Liver (tissue), 9 donors: ENCODE data around the gene LMF1. TPM values are rescaled to one million over a fixed set of nuclear protein-coding genes. Genes with fewer than 3 reads are reported as not detected.

Experiments used
- DNase-seq: peaks from one replicate; pipeline ENCODE4 v3.0.0-alpha.2; 2017; ENCODE audit warnings: low spot score
- H3K27ac ChIP-seq, 2 donors: one replicate each; pipeline ENCODE4 v1.7.0; 2013; ENCODE audit warnings: inconsistent platforms in 2 of 2, low read length in 2 of 2, control low read depth in 1 of 2, low read depth in 1 of 2, mild to moderate bottlenecking in 1 of 2
- H3K27me3 ChIP-seq, 4 donors: one replicate each; pipeline versions ENCODE4 v1.6.1 to v1.7.0; 2013; ENCODE audit warnings: low read length in 3 of 4, inconsistent platforms in 1 of 4, mild to moderate bottlenecking in 1 of 4, moderate library complexity in 1 of 4; ENCODE audit not compliant: control insufficient read depth in 4 of 4, insufficient read depth in 4 of 4
- H3K36me3 ChIP-seq, 4 donors: one replicate each; pipeline versions ENCODE4 v1.6.1 to v1.7.0; 2013; ENCODE audit warnings: low read length in 3 of 4, mild to moderate bottlenecking in 3 of 4, low read depth in 1 of 4, moderate library complexity in 1 of 4; ENCODE audit not compliant: control insufficient read depth in 4 of 4, insufficient read depth in 3 of 4
- H3K4me1 ChIP-seq, 4 donors: one replicate each; pipeline versions ENCODE4 v1.6.1 to v1.7.0; 2013; ENCODE audit warnings: low read length in 3 of 4, mild to moderate bottlenecking in 3 of 4, moderate library complexity in 1 of 4; ENCODE audit not compliant: control insufficient read depth in 4 of 4, insufficient read depth in 4 of 4
- H3K4me3 ChIP-seq, 3 donors: one replicate each; pipeline versions ENCODE4 v1.6.1 to v1.7.0; 2013; ENCODE audit warnings: low read length in 3 of 3, control low read depth in 1 of 3, low read depth in 1 of 3, mild to moderate bottlenecking in 1 of 3
- H3K9ac ChIP-seq, 2 donors: one replicate each; pipeline ENCODE4 v1.7.0; 2013; ENCODE audit warnings: low read length in 2 of 2, mild to moderate bottlenecking in 2 of 2, moderate library complexity in 2 of 2, control low read depth in 1 of 2, low read depth in 1 of 2
- H3K9me3 ChIP-seq, 4 donors: one replicate each; pipeline versions ENCODE4 v1.6.1 to v1.7.0; 2013; ENCODE audit warnings: low read length in 3 of 4; ENCODE audit not compliant: control insufficient read depth in 4 of 4
- CTCF ChIP-seq: fragments of 150-350 bp; IDR thresholded peaks from 2 replicates; pipeline ENCODE4 v1.5.1; 2017; ENCODE audit warnings: improper control_type of control experiment, low read depth, low read length; ENCODE audit not compliant: missing input control
- EGR1 ChIP-seq, 2 donors: IDR thresholded peaks; 2 replicates each; pipeline ENCODE4 v1.6.1; 2016 to 2018; ENCODE audit warnings: antibody characterized with exemption in 2 of 2, low read depth in 2 of 2
- FOXA1 ChIP-seq: IDR thresholded peaks from 2 replicates; pipeline ENCODE4 v1.6.1; 2016; ENCODE audit warnings: antibody characterized with exemption
- FOXA2 ChIP-seq: IDR thresholded peaks from 2 replicates; pipeline ENCODE4 v1.6.1; 2016; ENCODE audit warnings: antibody characterized with exemption
- GABPA ChIP-seq, 2 donors: IDR thresholded peaks in 1 of 2; conservative IDR thresholded peaks in 1 of 2; 2 replicates each; pipeline ENCODE4 v1.6.1; 2016; ENCODE audit warnings: antibody characterized with exemption in 2 of 2, mild to moderate bottlenecking in 1 of 2, moderate library complexity in 1 of 2
- HNF4A ChIP-seq, 2 donors: conservative IDR thresholded peaks; 2 replicates each; pipeline ENCODE4 v1.6.1; 2016; ENCODE audit warnings: antibody characterized with exemption in 2 of 2, mild to moderate bottlenecking in 2 of 2
- HNF4G ChIP-seq: IDR thresholded peaks from 2 replicates; pipeline ENCODE4 v1.6.1; 2016; ENCODE audit warnings: antibody characterized with exemption
- JUND ChIP-seq, 2 donors: IDR thresholded peaks; 2 replicates each; pipeline ENCODE4 v1.6.1; 2016; ENCODE audit warnings: antibody characterized with exemption in 2 of 2
- NR2F2 ChIP-seq: IDR thresholded peaks from 2 replicates; pipeline ENCODE4 v1.6.1; 2016; ENCODE audit warnings: antibody characterized with exemption
- RAD21 ChIP-seq, 2 donors: IDR thresholded peaks; 2 replicates each; pipeline ENCODE4 v1.6.1; 2016; ENCODE audit warnings: antibody characterized with exemption in 2 of 2, mild to moderate bottlenecking in 2 of 2
- REST ChIP-seq: IDR thresholded peaks from 2 replicates; pipeline ENCODE4 v1.6.1; 2016; ENCODE audit warnings: antibody characterized with exemption, mild to moderate bottlenecking
- RXRA ChIP-seq, 2 donors: IDR thresholded peaks; 2 replicates each; pipeline ENCODE4 v1.6.1; 2017 to 2018; ENCODE audit warnings: antibody characterized with exemption in 2 of 2, mild to moderate bottlenecking in 1 of 2
- TAF1 ChIP-seq: conservative IDR thresholded peaks from 2 replicates; pipeline ENCODE4 v1.6.1; 2016; ENCODE audit warnings: antibody characterized with exemption, mild to moderate bottlenecking
- WGBS: extraction: QIAGEN DNeasy Blood & Tissue Kit; methylation state at CpG from one replicate; pipeline ENCODE4 v1.1.7; 2013; 5-methylcytosine and 5-hydroxymethylcytosine counted together
- polyA plus RNA-seq, 2 donors: library from polyadenylated mRNA; stranded (reverse) in 1 of 2; unstranded in 1 of 2; fragments of 200-250 nt in 1 of 2; fragments of >200 nt in 1 of 2; fragmentation: Nextera tagmentation in 1 of 2; extraction: Ambion mirVana in 1 of 2; gene quantifications; one replicate each; pipeline versions ENCODE4 v1.2.1 to v1.2.3, GENCODE V29; 2013 to 2015
- total RNA-seq, 2 donors: library from RNA; depleted of rRNA; stranded (reverse); fragments of >200 nt; gene quantifications; one replicate each; pipeline ENCODE4 v1.2.3, GENCODE V29; 2014
- TF ChIP-seq, protein P1 (sequence below): IDR thresholded peaks from 2 replicates; pipeline ENCODE4 v1.6.1; 2016; ENCODE audit warnings: antibody characterized with exemption
- TF ChIP-seq, protein P2 (sequence below): IDR thresholded peaks from 2 replicates; pipeline ENCODE4 v1.6.1; 2016; ENCODE audit warnings: antibody characterized with exemption
- donor health status: healthy.
- donor health status: healthy.
- donor health status: healthy.
- donor health status: healthy.
- donor health status: healthy.

The LMF1 gene
- total and polyA plus RNA-seq, 4 donors, result 8.8 to 24.3 (median 12.6) TPM

DNA sequence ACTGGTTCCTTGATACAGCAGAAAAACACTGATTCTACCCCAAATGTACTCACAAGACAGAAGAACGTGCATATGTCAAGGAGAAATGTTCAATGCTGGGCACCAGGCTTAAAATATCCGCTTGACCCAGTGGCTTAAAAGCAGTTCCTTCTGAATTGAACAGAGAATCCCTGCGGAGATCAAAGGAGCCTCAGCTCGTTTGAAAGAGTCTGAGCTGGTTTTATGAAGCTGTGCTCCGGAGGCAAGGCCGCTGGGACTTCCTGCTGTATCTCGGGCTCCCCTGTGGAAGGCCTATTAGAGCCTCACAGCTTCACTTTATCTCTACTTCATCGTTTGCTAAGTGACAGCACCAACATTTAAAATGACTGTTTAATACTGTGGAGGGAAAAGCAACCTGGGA lies 2.2 kb downstream of the LMF1 start:
- Histone ChIP-seq H3K4me3 (no peak overlapping the region), H3K9ac (no peak overlapping the region), H3K36me3 (peaks cover 0 to 5% (median 1%) of the 10 kb centered on the region in 4 donors), H3K4me1 (peaks cover 4 to 17% (median 9%) of the 10 kb centered on the region in 4 donors), H3K27me3 (no peaks in the 10 kb centered on the region), H3K27ac (no peak overlapping the region), H3K9me3 (no peaks in the 10 kb centered on the region)
- TF ChIP-seq FOXA2 (no peak), JUND (IDR thresholded peaks at IDR 0.05) (no peak), RXRA (IDR thresholded peaks at IDR 0.05) (no peak), EGR1 (IDR thresholded peaks at IDR 0.05; ENCODE audit: low read depth in 2 of 2) (no peak), GABPA (IDR thresholded peaks at IDR 0.05 in 1 of 2, conservative IDR thresholded peaks at IDR 0.05 in 1 of 2) (no peak), RAD21 (IDR thresholded peaks at IDR 0.05) (no peak), TAF1 (no peak), REST (no peak), CTCF (no peak), FOXA1 (no peak), NR2F2 (no peak)
- TF ChIP-seq, protein P1, sequence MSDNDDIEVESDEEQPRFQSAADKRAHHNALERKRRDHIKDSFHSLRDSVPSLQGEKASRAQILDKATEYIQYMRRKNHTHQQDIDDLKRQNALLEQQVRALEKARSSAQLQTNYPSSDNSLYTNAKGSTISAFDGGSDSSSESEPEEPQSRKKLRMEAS, result no peak
- no peak for DNase-seq
- WGBS, result 85% methylated on average over 8 of the region's 8 CpGs

DNA sequence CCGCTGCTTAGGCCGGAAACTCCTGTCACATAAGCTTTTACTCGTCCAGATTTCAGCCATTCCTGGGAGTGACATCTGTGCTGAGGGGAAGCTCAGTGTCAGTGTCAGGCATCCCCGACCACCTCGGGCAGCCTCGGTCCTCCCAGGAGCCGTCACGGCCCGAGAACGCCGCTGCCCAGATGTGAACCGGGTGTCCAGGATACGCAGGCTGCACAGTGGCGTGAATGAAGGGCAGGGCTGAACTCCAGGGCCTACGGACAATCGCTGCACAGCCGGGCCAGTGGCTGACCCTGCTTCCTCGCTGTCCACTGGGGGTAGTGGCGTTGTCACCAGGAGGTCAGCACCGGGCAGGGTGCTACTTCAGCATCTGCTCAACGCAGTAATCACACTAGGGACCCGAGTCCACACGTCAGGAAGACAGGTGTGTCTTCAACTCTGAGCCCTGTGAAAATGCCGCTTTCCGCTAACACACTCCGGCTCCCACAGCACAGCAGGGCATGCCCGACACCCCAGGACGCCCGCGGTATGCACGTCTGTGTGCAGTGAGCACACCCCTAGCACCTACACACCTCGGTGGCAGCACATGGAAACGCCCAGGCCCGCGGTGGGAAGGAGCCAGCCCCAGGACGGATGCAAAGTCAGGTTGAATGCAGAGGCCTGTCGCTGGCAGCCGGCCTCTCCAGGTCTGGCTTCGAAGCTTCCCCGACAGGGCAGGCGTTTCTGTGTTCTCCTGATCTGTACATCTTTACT lies 3.1 kb downstream of the LMF1 start:
- DNase-seq, result no peak
- Histone ChIP-seq H3K4me3 (no peak overlapping the region), H3K27ac (no peak overlapping the region), H3K9me3 (no peaks in the 10 kb centered on the region), H3K4me1 (peaks cover 4 to 17% (median 9%) of the 10 kb centered on the region in 4 donors), H3K9ac (no peak overlapping the region), H3K27me3 (no peaks in the 10 kb centered on the region), H3K36me3 (peaks cover 0 to 5% (median 1%) of the 10 kb centered on the region in 4 donors)
- TF ChIP-seq, protein P2, sequence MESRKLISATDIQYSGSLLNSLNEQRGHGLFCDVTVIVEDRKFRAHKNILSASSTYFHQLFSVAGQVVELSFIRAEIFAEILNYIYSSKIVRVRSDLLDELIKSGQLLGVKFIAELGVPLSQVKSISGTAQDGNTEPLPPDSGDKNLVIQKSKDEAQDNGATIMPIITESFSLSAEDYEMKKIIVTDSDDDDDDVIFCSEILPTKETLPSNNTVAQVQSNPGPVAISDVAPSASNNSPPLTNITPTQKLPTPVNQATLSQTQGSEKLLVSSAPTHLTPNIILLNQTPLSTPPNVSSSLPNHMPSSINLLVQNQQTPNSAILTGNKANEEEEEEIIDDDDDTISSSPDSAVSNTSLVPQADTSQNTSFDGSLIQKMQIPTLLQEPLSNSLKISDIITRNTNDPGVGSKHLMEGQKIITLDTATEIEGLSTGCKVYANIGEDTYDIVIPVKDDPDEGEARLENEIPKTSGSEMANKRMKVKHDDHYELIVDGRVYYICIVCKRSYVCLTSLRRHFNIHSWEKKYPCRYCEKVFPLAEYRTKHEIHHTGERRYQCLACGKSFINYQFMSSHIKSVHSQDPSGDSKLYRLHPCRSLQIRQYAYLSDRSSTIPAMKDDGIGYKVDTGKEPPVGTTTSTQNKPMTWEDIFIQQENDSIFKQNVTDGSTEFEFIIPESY, result no peak
- TF ChIP-seq TAF1, result no peak
- TF ChIP-seq NR2F2, result no peak
- TF ChIP-seq FOXA2, result no peak
- TF ChIP-seq HNF4A (conservative IDR thresholded peaks at IDR 0.05), result no peak
- no peak for TF ChIP-seq JUND (IDR thresholded peaks at IDR 0.05)
- no peak for TF ChIP-seq RXRA (IDR thresholded peaks at IDR 0.05)
- no peak for TF ChIP-seq HNF4G
- TF ChIP-seq FOXA1, result no peak
- WGBS, result 96% methylated on average over 41 of the region's 41 CpGs
